Osteocyte (in vitro differentiated cells): ENCODE results near the gene LMOD1. TPM values are rescaled to one million over a fixed set of nuclear protein-coding genes. Genes with fewer than 3 reads are reported as not detected.

Experiments
- DNase-seq: peaks from one replicate; pipeline ENCODE4 v3.0.0; 2021; ENCODE audit warnings: mixed read lengths; ENCODE audit not compliant: unreplicated experiment; ENCODE audit errors: extremely low spot score
- H3K27ac Mint-ChIP-seq: one replicate; pipeline ENCODE4 v1.8.0; 2021; ENCODE audit warnings: mild to moderate bottlenecking, mixed read lengths; ENCODE audit not compliant: unreplicated experiment
- H3K27me3 Mint-ChIP-seq: one replicate; pipeline ENCODE4 v1.8.0; 2021; ENCODE audit warnings: mixed read lengths; ENCODE audit not compliant: unreplicated experiment
- H3K36me3 Mint-ChIP-seq: one replicate; pipeline ENCODE4 v1.8.0; 2021; ENCODE audit warnings: mixed read lengths; ENCODE audit not compliant: unreplicated experiment
- H3K4me1 Mint-ChIP-seq: one replicate; pipeline ENCODE4 v1.8.0; 2021; ENCODE audit warnings: mixed read lengths; ENCODE audit not compliant: unreplicated experiment
- H3K4me3 Mint-ChIP-seq: one replicate; pipeline ENCODE4 v1.8.0; 2021; ENCODE audit warnings: mild to moderate bottlenecking, moderate library complexity, mixed read lengths; ENCODE audit not compliant: unreplicated experiment
- H3K9me3 Mint-ChIP-seq: one replicate; pipeline ENCODE4 v1.8.0; 2021; ENCODE audit warnings: mixed read lengths; ENCODE audit not compliant: unreplicated experiment
- CTCF ChIP-seq: fragments of 200-600 bp; sonication (generic); IDR thresholded peaks from 2 replicates; pipeline ENCODE4 v1.5.0; 2021; ENCODE audit warnings: antibody characterized with exemption, mild to moderate bottlenecking, moderate library complexity
- total RNA-seq: library from RNA; stranded (reverse); gene quantifications from 2 replicates; pipeline ENCODE4 v1.2.1, GENCODE V29; 2021

Gene LMOD1
- total RNA-seq, 1 donor from 2014 or later = 15.9 TPM

DNA sequence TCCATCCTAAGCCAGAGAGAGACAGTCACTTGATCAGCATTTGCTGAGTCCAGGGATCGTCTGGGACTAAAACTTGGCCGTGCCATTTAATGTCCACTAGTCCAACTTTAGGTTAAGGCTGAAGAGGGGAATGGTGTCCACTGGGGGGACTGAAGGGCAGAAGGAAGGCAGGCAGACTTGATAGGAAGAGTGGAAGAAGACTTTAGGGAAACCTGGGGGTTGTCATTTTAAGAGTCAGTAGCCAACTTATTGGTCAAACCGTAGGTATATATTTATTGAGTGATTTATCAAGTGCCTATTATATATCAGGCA is 1.3 kb upstream of the LMOD1 start:
- Mint-ChIP-seq H3K9me3 (no peaks in the 10 kb centered on the region), H3K36me3 (no peaks in the 10 kb centered on the region), H3K27ac (peak overlapping the region; percentile 87), H3K4me1 (peaks cover 60% of the 10 kb centered on the region), H3K27me3 (no peaks in the 10 kb centered on the region), H3K4me3 (no peak overlapping the region)
- DNase-seq = no peak
- no peak for TF ChIP-seq CTCF

- H3K4me1 Mint-ChIP-seq = peaks cover 72% of the 10 kb centered on the region
- no peak for DNase-seq
- H3K27me3 Mint-ChIP-seq = no peaks in the 10 kb centered on the region
- no peaks in the 10 kb centered on the region for H3K9me3 Mint-ChIP-seq
- peak overlapping the region; percentile 85 for H3K4me3 Mint-ChIP-seq
- H3K36me3 Mint-ChIP-seq = no peaks in the 10 kb centered on the region
- peak overlapping the region; percentile 87 for H3K27ac Mint-ChIP-seq
- TF ChIP-seq CTCF = no peak
Measured at GRCh38 chr1:201945863-201946223, 505 bp downstream of the LMOD1 start.

- DNase-seq = no peak
- H3K27me3 Mint-ChIP-seq = no peaks in the 10 kb centered on the region
- H3K27ac Mint-ChIP-seq = peak overlapping the region; percentile 87
- TF ChIP-seq CTCF = peak; percentile 54
- no peaks in the 10 kb centered on the region for H3K36me3 Mint-ChIP-seq
- no peaks in the 10 kb centered on the region for H3K9me3 Mint-ChIP-seq
- peak overlapping the region; percentile 85 for H3K4me3 Mint-ChIP-seq
- H3K4me1 Mint-ChIP-seq = peaks cover 72% of the 10 kb centered on the region
Measured at GRCh38 chr1:201945157-201945556, 1.2 kb downstream of the LMOD1 start.

DNA sequence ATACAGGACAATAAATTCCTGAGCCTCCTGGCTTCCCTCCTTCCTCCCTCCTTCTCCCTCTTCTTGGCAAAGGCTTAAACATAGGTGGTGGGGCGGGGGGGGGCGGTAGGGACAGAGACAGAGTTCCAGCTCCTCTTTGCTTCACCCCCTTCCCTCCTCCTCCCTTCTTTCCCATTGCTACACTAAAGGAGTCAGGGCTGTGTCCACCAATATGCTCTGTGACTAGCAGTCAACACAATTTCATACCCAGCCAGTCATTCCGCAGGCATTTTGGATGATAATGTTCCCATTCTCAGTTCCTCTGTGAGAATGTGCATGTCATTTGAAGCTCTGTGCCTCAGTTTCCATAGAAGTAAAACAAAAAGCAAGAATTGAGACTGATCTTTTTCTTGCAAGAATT is 1.7 kb downstream of the LMOD1 start:
- Mint-ChIP-seq H3K27ac (peak overlapping the region; percentile 87), H3K36me3 (no peaks in the 10 kb centered on the region), H3K4me1 (peaks cover 69% of the 10 kb centered on the region), H3K9me3 (no peaks in the 10 kb centered on the region), H3K4me3 (peak overlapping the region; percentile 85), H3K27me3 (no peaks in the 10 kb centered on the region)
- TF ChIP-seq CTCF = no peak
- DNase-seq = no peak

- no peaks in the 10 kb centered on the region for H3K36me3 Mint-ChIP-seq
Measured at GRCh38 chr1:201944002-201944401, 2.3 kb downstream of the LMOD1 start.

More at GRCh38 chr1:201944002-201944401, 2.3 kb downstream of the LMOD1 start:
- Mint-ChIP-seq H3K4me3 (peak overlapping the region; percentile 85), H3K27me3 (no peaks in the 10 kb centered on the region), H3K27ac (peak overlapping the region; percentile 6), H3K4me1 (peaks cover 65% of the 10 kb centered on the region), H3K9me3 (no peaks in the 10 kb centered on the region)
- no peak for DNase-seq
- TF ChIP-seq CTCF = no peak
